GM19025 (cell line): ENCODE data around the gene TXN.
"Not testable (repeated sequence)": the region's sequence is repeated elsewhere in the genome, so short reads cannot be mapped to it uniquely, and the experiment has no call there.

ENCODE experiments used
- ATAC-seq: cut with Tn5 transposase; IDR thresholded peaks from one replicate; pipeline ENCODE4 v1.9.1; 2021; ENCODE audit warnings: mild to moderate bottlenecking, low read depth, moderate library complexity; ENCODE audit not compliant: unreplicated experiment

The TXN gene

GRCh38 chr9:110257956-110258355, 1.6 kb upstream of the TXN start:
- ATAC-seq = no peak

GRCh38 chr9:110257097-110257841, 962 bp upstream of the TXN start:
- ATAC-seq = no peak

DNA sequence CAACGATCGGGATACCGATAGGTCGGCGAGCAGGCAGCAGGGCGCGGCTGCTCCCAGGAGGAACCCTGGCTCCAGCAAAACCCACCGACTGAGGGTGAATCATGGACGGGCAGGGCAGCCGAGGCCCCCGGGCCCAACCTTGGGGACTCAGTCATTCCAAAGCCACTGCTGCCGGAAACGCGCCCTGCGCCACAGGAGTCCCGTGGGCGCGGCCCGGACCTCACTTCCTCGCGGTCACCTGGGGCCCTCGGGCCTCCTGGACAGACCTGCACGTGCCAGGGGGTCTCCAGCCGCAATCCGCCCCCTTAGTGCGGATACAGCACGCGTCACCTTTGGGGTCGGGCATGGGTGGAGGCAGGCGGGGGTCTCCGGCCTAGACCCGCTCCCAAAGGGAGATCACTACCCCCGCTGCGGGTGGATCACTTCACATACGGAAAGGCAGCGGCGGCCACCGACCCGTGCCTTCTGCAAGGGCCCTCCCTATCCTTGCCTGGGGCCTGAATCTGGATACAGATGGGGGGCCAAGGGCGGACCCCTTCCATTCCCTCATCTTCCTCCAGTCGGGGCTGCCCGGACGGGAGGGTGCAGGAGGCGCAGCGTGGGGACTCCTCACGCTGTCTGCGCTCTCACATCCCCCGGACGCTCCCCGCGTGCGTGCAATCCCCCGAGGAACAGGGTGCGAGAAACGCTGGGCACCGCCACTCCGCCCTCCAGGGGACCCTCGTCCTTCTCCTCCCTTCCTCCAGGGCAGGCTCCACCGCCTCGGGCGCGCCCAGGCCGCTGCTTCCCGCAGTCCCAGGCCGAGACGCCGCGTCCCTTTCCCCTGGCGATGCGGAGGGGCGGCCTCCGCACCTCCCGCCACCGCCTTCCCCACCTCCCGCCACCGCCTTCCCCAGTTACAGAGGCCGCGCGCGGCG, 586 bp downstream of the TXN start:
- ATAC-seq = peak; percentile 5

- no peak for ATAC-seq
Measured at GRCh38 chr9:110255034-110255462, 1.3 kb downstream of the TXN start.

DNA sequence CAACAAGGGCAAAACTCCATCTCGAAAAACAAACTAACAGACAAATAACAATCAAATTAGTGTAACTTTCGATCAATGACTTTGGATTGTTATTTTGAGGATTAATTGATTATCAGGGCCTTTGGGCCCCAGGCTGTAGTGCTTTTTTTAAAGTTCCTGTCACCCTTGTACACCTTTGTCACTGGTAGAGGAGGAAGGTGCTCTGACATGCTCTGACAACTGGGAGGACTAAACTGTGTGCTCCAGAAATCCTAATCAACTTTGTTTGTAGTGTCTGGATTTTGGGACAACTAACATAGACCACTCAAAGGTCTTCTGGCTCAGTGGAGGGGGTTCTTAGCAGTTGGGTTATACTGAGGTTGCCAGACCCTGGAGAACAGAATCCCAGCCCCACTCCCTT, 1.8 kb downstream of the TXN start:
- no peak for ATAC-seq

GRCh38 chr9:110252509-110253139, 3.7 kb downstream of the TXN start:
- no peak for ATAC-seq

DNA sequence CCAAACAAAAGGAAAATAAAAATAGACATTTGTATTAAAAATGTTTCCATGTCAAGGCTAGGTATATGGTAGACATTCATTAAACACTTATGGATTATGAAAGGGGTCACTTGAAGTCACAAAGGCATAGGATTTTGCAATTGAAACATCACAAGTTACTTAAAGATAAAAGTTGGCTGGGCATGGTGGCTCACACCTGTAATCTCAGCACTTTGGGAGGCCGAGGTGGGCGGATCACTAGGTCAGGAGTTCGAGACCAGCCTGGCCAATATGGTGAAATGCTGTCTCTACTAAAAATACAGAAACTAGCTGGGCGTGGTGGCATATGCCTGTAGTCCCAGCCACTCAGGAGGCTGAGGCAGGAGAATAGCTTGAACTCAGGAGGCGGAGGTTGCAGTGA, 4.5 kb downstream of the TXN start:
- ATAC-seq = not testable (repeated sequence)

GRCh38 chr9:110251212-110251611, 5.1 kb downstream of the TXN start:
- no peak for ATAC-seq

DNA sequence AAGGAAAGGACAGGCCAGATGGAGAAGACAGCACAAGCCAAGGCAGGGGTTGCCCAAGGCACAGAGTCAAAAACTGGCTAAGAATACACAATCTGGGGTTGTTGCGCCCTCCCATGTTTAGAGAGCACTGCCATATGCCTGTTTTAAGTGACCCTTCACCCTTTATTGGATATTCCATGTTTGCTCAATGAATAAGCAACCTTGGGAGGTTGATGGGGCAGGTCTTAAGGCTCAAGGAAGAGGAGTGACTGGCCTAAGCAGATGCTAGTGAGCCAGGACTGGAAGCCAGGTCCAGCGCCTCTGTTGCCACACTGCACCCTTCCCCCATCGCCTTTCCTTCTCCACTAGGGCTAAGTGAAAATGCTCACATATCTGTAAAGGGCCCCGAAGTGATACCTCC, 6.7 kb downstream of the TXN start:
- ATAC-seq = no peak

GRCh38 chr9:110248361-110248760, 7.9 kb downstream of the TXN start:
- no peak for ATAC-seq

- no peak for ATAC-seq
Measured at GRCh38 chr9:110246214-110246613, 10.1 kb downstream of the TXN start.

GRCh38 chr9:110244616-110245015, 11.7 kb downstream of the TXN start:
- ATAC-seq = no peak

- no peak for ATAC-seq
Measured at GRCh38 chr9:110241858-110242321, 14.4 kb downstream of the TXN start.

DNA sequence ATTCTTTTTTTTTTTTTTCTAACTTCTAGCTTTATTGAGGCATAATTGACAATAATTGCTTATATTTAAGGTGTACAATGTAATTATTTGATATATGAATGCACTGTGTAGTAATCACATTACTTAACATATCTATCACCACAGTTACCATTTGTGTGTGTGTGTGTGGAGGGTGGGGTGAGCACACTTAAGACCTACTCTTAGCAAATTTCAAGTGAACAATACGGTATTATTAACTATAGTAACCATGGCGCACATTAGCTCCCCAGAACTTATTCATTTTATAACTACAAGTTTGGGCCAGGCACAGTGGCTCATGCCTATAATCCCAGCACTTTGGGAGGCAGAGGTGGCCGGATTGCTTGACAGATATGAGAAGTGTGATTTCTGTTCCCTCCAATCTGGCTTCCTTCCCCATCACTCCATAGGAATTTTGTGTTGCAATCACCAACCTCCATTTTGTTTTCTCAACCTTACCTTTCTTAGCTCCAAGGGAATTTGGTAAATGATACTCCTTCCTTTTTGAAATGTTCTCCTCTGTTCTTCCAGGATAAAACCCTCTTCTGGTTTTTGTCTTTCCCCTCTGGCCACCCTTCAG, 14.9 kb downstream of the TXN start:
- ATAC-seq = no peak

DNA sequence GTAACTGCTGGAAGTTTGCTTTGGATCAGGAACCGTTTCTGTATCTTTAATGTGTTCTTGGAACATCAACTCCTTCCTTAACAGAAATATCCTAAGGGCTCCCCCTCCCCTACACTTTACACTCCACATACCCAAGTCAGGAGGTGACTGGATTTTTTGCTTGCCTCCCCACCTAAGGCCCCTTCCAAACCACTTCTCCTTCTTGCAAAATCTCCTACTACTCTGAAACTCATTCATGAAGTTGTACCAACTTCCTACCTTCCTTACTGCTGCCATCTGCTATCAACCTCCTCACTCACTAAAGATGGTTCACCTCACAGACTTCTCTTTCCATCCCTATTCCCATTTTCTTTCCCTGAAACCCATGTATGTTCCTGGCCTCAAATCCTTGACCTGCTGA, 16.1 kb downstream of the TXN start:
- ATAC-seq = no peak

- no peak for ATAC-seq
Measured at GRCh38 chr9:110228321-110228720, 28.0 kb downstream of the TXN start.

- ATAC-seq = no peak
Measured at GRCh38 chr9:110224583-110224982, 31.7 kb downstream of the TXN start.

DNA sequence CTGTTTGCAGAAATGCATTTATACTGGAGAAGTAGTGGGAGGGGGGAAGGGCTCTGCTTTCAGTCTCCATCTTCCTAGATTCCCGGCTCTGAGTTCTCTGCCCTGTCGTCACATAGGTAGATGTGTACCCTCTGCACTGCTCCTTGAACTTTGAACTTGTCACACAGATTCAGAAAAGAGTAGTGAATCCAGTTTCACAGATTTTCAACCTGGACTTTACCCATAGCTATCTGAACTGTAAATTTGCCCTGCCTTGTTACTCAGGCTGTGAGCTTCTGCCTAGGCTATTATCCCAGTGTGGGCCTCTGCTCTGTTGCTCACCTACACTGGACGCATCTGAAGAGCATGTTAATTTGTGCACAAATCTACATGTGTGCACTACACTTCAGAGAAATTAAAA, 35.5 kb downstream of the TXN start:
- ATAC-seq = no peak

DNA sequence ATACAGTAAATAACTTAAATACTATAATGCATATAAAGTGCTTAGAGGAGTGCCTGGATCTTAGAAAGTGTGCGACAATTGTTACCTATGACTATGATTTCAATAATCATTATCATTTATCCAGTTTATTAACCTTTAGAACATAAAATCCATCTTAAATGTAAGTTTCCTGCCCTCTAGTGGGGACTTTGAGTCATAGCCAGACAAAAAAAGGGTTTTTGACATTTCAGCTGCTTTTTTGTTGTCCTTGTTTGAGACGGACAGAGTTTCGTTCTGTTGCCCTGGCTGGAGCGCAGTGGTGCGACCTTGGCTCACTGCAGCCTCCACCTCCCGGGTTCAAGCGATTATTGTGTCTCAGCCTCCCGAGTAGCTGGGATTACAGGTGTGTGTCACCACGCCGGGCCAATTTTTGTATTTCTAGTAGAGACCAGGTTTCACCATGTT, 38.6 kb downstream of the TXN start:
- no peak for ATAC-seq

GRCh38 chr9:110214586-110215355, 41.5 kb downstream of the TXN start:
- no peak for ATAC-seq
